ENCODE data around the gene ACAP1. TPM values are rescaled to one million over a fixed set of nuclear protein-coding genes. Genes with fewer than 3 reads are reported as not detected.

Gene ACAP1
- total and polyA plus RNA-seq, 9 of the 15 experiments (the other 6 are each of a cell fraction or from before 2014, with no cell fraction given), result 0.15 to 8.5 (median 2.4) TPM

- TF ChIP-seq CBX8 (IDR thresholded peaks at IDR 0.05; ENCODE audit: borderline replicate concordance, extremely low read depth, low read depth, low read length, poor library complexity, severe bottlenecking) (no peak), GTF2B (IDR thresholded peaks at IDR 0.05; ENCODE audit: extremely low read depth, insufficient read length) (no peak), CREB3L1 (IDR thresholded peaks at IDR 0.05; ENCODE audit: borderline replicate concordance, low read depth) (no peak), MLX (CRISPR knock-in tag; conservative IDR thresholded peaks at IDR 0.05) (no peak), ESRRB (CRISPR knock-in tag; IDR thresholded peaks at IDR 0.05; ENCODE audit: borderline replicate concordance) (no peak), SNAPC5 (CRISPR knock-in tag; IDR thresholded peaks at IDR 0.05) (no peak), THAP12 (CRISPR knock-in tag; IDR thresholded peaks at IDR 0.05) (no peak), BCLAF1 (IDR thresholded peaks at IDR 0.05; ENCODE audit: borderline replicate concordance in 1 of 2, control insufficient read depth in 1 of 2, low read depth in 2 of 2, low read length in 1 of 2) (no peak), SMARCC2 (IDR thresholded peaks at IDR 0.05; ENCODE audit: low read depth) (no peak), FOXK1 (CRISPR knock-in tag; IDR thresholded peaks at IDR 0.05; ENCODE audit: borderline replicate concordance) (no peak)
Measured at GRCh38 chr17:7290166-7290565, 46.2 kb upstream of the ACAP1 start (continued).

Measured in K562 (cell line).